COLO829 (cell line): ENCODE results near the gene CYTIP.

Experiments
- DNase-seq: peaks from one replicate; pipeline ENCODE4 v3.0.0; 2012; ENCODE audit warnings: low spot score

Gene CYTIP

DNA sequence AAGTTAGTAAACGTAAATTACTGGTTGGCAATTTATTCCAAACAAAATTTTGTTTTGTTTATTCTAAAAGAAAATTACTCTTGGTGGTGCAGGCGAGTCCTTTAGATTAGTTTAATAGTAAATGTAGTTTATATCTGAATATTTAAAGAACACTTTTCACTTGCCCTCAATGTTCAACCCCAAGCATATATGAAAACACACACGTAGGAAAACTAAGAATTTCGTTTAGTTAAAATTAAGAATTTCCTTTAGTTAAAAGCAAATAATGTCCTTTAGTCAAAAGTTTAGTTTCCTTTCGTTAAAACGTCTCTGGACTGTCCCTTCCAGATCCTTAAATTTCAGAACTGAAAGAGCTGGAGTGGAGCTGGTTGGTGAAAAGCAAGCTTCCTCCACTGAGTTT, 19.1 kb upstream of the CYTIP start:
- DNase-seq: no peak

DNA sequence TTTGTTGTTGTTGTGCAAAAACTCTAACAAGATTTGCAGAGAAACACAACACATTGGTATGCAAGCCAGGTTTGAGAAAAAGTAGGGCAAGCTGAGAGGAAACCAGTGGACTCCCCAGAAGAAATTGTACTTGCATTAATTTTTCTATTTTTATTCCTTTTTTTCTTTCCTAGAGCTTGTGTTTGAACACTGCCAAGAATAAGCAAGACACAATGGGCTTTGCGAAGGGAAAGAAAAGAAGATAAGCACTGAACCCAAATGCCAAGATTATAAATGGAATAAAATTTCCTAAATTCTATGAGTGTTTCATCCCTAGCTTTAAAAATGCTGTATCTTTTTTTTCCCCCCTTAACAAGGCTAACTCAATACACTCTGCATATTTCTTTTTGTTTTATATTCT, 17.0 kb upstream of the CYTIP start:
- no peak for DNase-seq

DNA sequence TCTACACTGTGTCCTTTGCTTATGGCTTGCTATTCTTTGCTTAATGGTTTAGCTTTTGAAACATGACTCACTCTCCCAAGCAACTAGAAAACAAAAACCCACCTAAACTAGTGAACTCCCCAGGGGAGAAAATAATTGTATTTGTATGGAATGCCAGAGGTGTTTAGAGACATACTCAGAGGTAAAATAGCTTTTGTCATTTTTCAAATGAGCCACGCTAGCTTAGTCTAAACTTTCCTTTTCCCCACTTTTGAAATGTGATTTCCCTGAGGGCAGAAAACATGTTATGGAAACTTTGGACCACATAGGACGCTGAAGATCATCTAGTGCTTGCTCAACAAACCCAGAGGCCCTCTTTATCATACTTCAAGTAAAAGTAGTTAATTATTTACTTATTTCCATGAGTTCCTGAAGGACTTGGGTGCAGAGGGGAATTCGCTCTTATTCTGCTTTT, 16.5 kb upstream of the CYTIP start:
- DNase-seq: no peak

DNA sequence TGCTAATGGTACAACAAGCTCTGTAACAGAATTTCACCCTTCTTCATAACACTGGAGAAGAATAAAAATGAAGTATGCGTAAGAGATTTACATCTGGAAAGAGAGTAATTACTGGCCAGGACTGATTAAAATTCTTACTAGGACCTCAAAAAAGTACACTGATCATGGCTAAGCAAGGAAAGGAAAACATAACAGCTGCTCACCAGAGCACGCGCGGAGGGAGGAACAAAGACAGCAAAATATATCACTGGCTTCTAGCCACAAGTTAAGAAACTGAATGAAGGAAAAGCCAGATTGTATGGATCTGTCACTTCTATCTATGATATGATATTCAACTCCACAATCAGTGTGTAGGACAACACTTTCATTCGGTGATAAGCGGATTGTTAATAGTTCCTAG, 15.6 kb upstream of the CYTIP start:
- no peak for DNase-seq

DNA sequence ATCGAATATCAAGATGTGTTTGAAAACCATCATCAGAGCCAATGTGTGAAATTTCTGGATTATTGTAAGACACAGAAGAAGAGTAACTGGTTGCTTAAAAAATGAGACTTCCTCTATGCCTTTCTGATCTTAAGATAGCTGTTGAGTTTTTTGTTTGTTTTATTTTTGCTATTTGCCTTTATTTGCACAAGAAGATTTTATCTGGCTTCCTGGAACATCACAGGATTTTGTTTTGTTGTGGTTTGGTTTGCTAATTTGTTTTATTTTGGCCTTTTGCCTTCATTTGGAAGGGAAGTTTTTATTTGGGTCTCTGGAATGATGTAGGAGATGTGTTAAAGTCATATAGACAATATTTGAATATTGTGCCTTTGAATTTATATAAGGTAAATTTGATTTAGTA, 3.9 kb upstream of the CYTIP start:
- no peak for DNase-seq

DNA sequence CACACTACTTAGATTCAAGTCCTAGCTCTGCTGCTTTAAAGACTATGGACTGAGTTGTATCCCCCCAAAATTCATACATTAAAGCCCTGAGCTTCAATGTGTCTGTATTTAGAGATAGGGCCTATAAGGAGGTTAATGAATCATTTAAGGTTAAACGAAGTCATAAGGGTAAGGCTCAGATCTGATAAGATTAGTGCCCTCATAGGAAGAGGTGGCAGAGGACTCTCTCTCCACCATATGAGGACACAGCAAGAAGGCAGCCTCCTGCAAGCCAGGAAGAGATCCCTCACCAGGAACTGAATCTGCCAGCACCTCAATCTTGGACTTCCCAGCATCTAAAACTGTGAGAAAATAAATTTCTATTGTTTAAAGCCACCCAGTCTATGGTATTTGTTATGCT, 3.1 kb upstream of the CYTIP start:
- no peak for DNase-seq

DNA sequence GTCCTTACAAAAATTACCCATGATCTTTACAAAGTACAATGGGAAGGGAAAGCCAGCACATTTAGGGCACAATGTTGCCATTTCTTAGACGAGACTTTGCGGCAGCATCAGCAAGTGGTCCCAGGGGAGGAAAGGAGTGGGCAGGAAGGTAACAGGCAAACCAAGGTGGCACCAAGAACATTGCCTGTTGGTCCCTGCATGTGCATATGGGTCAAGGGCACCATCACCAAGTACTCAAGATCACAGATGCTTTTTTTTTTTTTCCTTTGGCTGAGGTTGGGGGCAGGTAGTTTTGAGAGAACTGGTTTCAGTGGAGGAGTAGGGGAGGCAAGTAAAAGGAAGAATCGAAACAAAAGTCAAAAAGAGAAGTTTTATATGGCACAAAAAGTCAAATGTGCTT, 752 bp upstream of the CYTIP start:
- no peak for DNase-seq

DNA sequence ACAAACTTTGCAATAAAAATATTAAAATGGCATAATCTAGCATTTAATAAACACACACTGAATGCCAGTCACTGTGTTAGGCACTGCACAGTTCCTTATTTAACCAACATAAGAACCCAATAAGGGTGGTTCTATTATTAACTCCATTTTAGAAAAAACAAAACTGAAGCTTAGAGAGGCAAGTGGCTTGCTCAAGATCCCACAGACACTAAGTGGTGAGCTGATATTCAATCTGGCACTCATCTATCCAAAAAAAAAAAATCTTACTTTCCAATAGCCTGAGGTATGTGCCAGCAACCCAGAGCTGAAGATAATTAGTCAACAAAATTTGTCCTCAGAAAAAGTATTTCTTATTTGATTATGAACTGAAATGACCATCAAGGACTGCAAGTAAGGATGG, 799 bp downstream of the CYTIP start:
- DNase-seq: no peak

DNA sequence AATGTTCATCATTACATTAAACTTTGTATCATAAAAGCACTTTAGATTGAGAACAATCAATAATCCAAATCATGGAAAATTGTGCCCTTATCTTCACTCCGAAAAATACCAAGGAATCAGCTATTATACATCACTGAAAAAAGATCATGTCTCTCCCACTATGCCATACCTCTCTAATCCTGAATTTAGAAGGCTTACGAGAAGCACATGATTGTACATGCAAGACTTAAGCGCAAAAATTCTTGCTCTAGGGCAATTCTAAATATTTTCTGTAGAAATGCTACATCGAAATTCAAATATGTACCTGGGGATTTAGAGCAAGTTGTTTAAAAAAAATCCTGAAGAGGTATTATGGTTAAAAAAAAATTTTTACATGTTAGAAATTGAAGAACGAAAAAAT, 1.3 kb downstream of the CYTIP start:
- no peak for DNase-seq

DNA sequence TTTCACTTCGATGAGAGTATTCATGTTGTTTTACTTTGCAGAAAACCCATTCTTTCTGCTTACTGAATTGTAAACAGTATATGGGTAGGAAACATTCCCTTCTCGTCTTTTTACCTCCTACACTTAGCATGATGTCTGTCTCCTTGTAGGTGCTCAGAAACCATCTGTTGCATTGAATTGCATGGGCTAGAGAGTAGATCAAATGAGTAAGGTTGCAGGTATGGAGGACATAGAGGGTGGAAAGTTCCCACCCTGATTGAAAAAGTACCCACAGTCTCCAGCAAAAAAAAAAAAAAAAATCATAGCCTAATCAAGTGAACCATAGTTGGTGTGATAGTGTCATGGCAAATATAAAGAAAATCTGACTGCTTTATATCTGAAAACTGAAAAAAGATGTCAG, 1.7 kb downstream of the CYTIP start:
- DNase-seq: no peak

DNA sequence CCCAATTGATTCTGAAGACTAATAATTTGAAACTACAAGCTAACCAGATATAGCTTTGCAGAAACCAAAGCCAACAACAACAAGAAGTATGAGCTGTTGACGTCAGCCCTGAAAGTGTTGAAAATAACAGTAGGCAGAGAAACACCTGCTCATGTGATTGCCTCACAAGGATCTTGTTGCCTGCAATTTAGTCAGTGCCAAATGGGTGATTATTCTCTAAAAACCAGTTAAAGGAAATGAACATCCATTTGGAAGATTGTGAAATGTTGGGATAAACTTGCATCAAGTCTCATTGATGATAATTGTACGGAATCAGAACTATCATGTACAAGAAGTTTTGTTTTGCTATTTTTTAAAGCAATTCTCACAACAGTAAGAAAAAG, 2.8 kb downstream of the CYTIP start:
- DNase-seq: no peak

DNA sequence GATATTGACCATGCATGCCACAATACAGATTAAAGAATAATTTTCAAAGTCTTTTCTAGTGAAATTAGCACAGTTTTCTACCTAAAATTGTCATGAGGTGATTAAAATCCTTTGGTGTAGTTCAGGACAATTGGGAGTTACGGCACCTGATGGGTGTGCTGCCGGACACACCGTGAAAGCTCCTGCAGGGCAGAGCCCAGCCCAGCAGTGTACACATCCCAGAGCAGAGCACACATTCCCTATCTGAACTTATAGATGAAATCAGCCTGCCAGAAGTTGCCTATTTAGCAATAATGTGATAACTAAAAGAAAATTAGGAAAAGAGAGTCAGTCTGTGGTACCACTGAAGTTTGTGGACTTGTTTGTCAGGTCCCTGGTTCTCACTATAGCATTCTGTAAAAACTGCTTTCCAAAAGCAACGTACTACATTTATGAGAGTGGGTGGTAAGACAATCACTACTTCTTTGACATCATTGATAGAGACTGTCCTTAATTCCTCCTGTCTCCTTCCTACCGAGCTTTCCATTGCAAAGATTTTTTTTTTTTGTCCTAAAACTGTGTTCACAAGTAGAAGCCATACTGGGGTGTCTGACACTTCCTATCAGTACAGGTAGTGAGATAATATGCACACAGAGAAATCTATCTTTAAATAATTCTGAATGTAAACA, 3.4 kb downstream of the CYTIP start:
- DNase-seq: no peak

DNA sequence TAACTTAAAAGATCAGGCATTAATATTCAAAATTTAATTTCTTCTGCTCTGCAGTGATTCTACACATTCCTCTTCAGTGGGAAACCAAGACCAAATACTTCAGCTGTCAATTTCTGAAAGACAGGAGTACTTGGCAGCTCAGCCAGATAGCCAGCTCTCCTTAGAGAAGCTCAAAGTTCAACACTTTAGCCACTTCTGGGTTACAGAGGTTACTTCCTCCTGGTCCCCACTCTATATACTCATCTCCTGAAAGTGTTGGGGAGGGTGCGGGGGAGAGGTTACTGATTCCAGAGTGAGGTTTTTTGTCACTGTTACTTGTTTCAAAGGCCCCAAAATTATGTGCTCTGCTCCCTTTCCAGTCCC, 4.1 kb downstream of the CYTIP start:
- no peak for DNase-seq

DNA sequence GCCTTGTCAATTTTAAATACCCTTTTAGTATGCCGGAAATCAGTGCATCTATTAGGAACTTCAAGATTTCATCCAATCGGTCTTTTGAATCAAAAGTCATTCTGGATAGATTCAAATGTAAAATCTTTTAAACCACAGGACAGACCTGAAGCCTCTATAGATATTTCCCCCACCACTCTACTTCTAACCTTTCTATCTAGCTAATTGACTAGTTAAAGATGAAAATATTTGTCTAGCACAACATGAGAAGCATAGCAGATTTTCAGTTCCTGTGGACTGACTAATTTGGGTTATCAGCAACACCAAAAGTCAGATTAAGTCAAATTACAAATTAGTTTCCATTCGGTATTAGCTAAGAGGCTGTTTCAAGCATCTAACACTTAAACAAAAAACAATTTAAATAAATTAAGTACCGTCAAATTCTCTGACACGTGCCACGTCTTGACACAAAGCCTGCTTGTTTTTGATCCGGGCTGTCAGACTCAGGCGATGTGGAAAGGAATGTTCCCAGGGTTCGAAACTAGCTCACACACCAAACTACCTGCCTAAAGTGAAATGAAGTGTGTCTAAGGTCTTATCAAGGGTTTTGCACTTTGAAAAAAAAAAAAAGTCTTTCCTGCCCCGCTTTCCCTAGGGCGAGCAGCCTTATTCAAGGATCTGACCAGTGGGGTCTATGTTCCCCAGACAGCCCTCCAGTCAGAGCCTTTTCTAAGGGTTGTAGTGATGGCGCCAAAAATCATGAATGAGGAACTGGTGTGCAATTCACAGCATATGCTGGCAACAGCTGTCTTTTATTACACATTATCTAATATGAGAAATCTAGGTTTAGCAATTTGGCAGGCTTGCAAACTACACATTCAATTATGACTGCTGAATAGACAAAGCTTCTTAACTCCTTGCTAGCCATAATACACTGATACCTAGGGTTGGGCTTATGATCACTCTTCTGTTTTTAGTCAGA, 4.7 kb downstream of the CYTIP start:
- no peak for DNase-seq

DNA sequence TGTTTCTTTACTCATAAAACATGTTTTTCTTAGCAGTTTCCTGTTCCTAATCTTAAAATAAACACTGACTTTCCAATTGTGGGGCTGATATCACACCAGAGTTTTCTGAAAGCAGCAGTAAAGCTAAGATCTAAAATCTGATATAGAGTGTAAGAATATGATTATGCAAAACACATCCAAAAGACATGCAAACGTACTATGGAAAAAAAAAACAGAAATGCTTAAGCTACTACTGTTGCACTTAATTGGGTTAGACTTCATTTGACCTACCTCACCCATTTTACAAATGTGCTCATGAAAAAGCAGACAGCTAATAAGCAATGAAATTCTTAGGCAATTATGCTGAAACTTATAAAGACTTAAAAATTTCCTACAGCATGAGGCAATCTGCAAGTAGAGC, 10.5 kb downstream of the CYTIP start:
- DNase-seq: no peak

DNA sequence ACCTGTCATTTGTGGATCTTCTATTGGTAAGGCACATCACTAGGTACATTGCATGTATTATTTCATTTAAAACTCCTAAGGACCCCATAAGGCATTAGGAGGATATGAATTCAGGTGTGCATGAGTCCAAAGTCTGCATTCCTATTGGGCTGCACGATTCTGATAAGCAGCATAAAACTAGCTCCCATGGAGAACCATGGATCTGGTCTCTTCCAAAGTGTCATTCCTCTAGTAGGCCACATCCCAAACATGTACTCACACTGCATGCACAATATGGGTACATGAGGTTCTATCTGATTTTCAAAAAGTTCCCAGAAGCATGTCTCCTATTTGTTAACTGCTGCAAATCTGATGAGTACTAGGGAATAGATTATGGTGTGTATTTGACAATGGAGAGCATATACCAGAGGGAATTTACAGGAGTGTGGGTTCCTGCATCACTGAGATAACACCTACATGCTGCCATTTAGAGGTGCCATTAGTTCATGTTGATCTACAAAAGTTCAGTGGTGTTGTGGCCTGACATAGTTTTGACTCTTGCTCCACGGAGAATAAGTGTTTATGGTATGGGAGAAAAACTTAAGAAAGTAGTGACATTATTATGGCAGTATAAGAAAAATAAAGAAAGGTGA, 11.3 kb downstream of the CYTIP start:
- DNase-seq: no peak

DNA sequence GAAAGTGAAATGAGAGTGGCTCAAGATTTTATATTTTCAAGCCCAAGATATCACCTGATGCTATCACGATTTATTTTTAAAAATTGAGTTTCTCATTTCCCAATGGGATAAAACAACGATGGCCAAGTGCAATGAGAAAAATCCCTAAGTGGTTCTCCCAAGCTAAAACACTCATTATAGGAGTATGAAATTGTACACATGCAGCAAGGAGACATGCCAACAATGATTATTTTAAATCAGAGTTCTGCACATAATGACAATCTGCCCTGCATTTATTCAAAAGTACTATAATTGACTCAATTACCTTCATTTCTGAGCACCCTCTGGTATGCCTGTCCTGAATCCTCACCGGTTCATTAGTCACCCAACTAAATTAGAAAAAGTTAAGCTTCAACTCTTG, 12.7 kb downstream of the CYTIP start:
- DNase-seq: no peak

DNA sequence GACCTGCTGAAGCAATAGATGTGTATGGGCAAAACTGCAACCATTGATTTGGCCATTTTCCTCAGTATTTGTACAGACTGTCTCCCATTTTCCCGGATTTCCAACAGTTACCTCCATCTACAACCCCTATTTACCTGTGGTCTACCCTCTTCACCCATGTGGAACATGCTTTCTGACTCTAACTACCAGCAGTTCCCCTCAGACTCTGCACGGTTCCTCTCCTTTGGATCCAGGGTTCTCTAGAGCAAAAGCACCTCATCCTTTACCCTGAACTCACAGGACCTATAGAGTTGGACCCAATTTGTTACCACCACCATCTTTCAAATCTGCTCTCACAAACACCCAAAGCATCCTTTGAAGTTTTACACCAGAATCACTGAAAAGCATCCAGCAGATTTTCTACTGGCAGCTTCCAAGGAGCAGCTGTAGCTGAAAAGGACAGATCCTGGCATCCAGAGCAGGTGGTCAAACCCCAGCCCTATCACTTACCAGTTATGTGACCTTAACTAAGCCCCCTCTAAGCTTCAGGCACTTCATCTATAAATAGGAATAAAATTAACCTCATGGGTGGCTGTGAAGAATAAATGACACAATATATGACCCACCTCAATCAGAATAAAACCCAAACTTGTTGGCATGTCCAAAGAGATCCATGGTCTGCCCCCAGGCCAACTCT, 15.3 kb downstream of the CYTIP start:
- no peak for DNase-seq

DNA sequence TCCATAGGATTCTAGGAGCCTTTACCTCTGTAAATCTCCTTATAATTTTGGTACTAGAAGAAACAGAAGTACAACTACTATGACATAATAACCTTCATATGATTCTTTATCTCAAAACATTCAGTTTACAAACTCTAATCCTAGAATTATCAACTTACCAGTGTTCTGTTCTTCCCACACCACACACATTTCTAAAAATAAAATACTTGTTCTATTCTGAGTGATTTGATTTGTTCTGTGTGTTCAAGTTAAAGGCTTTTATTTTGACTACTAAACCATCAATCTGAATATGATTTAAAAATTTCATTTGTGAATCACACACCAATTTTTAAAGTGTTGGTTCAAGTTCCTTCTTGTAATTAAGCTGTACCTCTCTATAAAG, 16.0 kb downstream of the CYTIP start:
- no peak for DNase-seq

DNA sequence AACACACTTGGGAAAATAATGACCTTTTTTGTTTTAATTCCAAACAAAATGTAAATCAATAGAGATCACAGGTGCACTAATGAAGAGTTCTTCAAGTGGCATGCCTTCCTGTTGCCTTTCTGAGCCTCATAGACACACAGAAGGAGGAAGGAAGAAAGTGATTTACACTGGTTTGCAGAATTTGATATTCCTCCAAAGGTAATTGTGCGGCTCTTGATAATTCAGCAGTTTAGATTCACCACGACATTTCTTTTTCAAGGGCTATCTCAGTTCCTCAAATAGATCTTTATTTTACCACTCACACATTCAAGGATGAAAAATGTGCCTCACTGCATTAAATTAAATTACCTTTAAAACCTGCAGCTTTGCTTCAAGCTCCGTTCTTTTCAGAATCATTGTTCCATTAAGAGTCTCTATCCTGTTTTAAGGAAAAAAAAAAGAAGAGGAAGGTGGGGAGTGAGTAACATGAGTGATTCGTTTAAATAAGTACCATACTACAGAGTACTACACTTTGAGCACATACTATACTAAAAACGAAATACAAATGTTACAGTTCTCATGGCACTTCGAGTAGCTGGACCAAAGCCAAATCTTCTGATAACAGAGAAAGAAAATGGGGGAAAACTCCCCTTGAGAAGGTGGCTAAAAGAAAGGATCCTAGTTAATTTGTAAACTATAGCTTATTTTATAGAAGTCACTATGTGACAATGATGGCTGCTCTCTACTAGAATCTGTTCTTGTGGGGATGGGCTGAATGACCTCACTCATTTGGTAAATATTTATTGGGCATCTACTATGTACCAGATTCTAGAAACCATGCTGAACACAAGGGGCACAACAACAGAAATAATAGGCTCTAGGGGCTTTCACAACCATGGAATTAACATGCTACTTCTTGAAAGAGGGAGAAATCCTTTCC, 16.6 kb downstream of the CYTIP start:
- no peak for DNase-seq

DNA sequence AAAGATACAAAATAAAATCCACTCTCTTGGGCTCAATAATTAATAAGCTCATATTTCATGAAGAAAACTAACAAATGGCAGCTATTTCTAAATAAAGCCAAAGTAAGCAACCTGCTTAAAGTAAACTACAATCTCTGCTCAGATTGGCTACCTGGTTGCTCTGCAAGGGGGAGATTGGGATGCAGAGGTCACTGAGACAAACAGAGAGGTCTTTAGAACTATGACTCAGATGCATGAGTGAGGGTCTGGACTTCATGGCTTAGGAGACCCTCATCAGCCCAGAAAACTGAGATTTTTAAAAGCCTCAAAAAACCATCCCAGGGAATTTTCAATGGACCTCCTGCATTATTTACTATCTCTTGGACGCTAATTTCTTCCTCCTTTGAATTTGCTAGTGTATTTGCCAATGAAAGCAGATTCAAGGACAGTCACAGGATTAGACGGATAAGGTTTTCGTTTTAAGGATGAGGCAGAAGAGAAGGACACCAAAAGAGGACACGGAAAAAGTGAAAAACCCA, 17.4 kb downstream of the CYTIP start:
- no peak for DNase-seq
